Measurements from ENCODE around the gene ADD3. TPM values are rescaled to one million over a fixed set of nuclear protein-coding genes. Genes with fewer than 3 reads are reported as not detected.
A peak's percentile ranks its signal among the peaks of the same experiment; 100 is the strongest.

The ADD3 gene
- total and polyA plus RNA-seq, 2 of the 13 experiments (the other 11 are each of a cell fraction or from before 2014, with no cell fraction given), result 44.7 to 57.5 TPM

- TF ChIP-seq ZNF7 (CRISPR knock-in tag; IDR thresholded peaks at IDR 0.05), result no peak
- TF ChIP-seq THAP11 (CRISPR knock-in tag; IDR thresholded peaks at IDR 0.05), result no peak
- no peak for TF ChIP-seq ZNF281 (CRISPR knock-in tag; IDR thresholded peaks at IDR 0.05; ENCODE audit: borderline replicate concordance)
- no peak for TF ChIP-seq FOXP1 (IDR thresholded peaks at IDR 0.05)
- peak; percentile 55; the same call in 1 of the 2 replicates for TF ChIP-seq FOXP1 (CRISPR knock-in tag; IDR thresholded peaks at IDR 0.05)
- no peak; the same call in 1 of the 2 replicates for TF ChIP-seq SKIL (CRISPR knock-in tag; IDR thresholded peaks at IDR 0.05; ENCODE audit: borderline replicate concordance)
- no peak for TF ChIP-seq MED8 (CRISPR knock-in tag; IDR thresholded peaks at IDR 0.05; ENCODE audit: insufficient replicate concordance)
- TF ChIP-seq ZNF101 (CRISPR knock-in tag; IDR thresholded peaks at IDR 0.05; ENCODE audit: borderline replicate concordance, low read depth), result no peak
- peak; percentile 55; the same call in 1 of the 2 replicates for TF ChIP-seq RCOR2 (CRISPR knock-in tag; IDR thresholded peaks at IDR 0.05)
- TF ChIP-seq ETV6 (CRISPR knock-in tag; conservative IDR thresholded peaks at IDR 0.05), result no peak
- TF ChIP-seq, protein P1, sequence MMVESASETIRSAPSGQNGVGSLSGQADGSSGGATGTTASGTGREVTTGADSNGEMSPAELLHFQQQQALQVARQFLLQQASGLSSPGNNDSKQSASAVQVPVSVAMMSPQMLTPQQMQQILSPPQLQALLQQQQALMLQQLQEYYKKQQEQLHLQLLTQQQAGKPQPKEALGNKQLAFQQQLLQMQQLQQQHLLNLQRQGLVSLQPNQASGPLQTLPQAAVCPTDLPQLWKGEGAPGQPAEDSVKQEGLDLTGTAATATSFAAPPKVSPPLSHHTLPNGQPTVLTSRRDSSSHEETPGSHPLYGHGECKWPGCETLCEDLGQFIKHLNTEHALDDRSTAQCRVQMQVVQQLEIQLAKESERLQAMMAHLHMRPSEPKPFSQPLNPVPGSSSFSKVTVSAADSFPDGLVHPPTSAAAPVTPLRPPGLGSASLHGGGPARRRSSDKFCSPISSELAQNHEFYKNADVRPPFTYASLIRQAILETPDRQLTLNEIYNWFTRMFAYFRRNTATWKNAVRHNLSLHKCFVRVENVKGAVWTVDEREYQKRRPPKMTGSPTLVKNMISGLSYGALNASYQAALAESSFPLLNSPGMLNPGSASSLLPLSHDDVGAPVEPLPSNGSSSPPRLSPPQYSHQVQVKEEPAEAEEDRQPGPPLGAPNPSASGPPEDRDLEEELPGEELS (CRISPR knock-in tag; IDR thresholded peaks at IDR 0.05), result peak; percentile 65
- TF ChIP-seq, protein P2, sequence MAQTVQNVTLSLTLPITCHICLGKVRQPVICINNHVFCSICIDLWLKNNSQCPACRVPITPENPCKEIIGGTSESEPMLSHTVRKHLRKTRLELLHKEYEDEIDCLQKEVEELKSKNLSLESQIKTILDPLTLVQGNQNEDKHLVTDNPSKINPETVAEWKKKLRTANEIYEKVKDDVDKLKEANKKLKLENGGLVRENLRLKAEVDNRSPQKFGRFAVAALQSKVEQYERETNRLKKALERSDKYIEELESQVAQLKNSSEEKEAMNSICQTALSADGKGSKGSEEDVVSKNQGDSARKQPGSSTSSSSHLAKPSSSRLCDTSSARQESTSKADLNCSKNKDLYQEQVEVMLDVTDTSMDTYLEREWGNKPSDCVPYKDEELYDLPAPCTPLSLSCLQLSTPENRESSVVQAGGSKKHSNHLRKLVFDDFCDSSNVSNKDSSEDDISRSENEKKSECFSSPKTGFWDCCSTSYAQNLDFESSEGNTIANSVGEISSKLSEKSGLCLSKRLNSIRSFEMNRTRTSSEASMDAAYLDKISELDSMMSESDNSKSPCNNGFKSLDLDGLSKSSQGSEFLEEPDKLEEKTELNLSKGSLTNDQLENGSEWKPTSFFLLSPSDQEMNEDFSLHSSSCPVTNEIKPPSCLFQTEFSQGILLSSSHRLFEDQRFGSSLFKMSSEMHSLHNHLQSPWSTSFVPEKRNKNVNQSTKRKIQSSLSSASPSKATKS (CRISPR knock-in tag; IDR thresholded peaks at IDR 0.05), result no peak
- TF ChIP-seq NFATC3 (CRISPR knock-in tag; IDR thresholded peaks at IDR 0.05), result no peak
- peak; percentile 52 for TF ChIP-seq ASH2L (IDR thresholded peaks at IDR 0.05; ENCODE audit: insufficient read length, low read depth, low read length)
- TF ChIP-seq ZFP36L2 (CRISPR knock-in tag; IDR thresholded peaks at IDR 0.05), result no peak
- TF ChIP-seq CHD4 (IDR thresholded peaks at IDR 0.05; ENCODE audit: borderline replicate concordance, low read length), result no peak; the same call in 1 of the 2 replicates
- TF ChIP-seq FOXC1 (CRISPR knock-in tag; IDR thresholded peaks at IDR 0.05; ENCODE audit: borderline replicate concordance), result no peak
- no peak for TF ChIP-seq MIER2 (CRISPR knock-in tag; IDR thresholded peaks at IDR 0.05)
- no peak for TF ChIP-seq STAT5B (CRISPR knock-in tag; IDR thresholded peaks at IDR 0.05)
- TF ChIP-seq FOXO4 (CRISPR knock-in tag; conservative IDR thresholded peaks at IDR 0.05), result no peak
Observed at GRCh38 chr10:109974504-109975191, 33.1 kb upstream of the ADD3 start (continued).

Data from HepG2 (cell line).